ENCODE results near the gene ITPR2. TPM values are rescaled to one million over a fixed set of nuclear protein-coding genes. Genes with fewer than 3 reads are reported as not detected.

Gene ITPR2
- total RNA-seq, 1 experiment from 2014 or later: 14.3 TPM

- no peak overlapping the region for H3K4me3 Mint-ChIP-seq (ENCODE audit: unreplicated experiment)
- H3K4me1 Mint-ChIP-seq (ENCODE audit: insufficient read depth, unreplicated experiment): no peaks in the 10 kb centered on the region
- TF ChIP-seq CTCF (IDR thresholded peaks at IDR 0.05; ENCODE audit: unreplicated experiment): no peak
- BruUV-seq (replicated peaks): no TSS peak
- no peak overlapping the region for H3K27ac Mint-ChIP-seq (ENCODE audit: low read depth, unreplicated experiment)
- CTCF ChIA-PET: no interaction called here
- H3K9me3 Mint-ChIP-seq (ENCODE audit: unreplicated experiment): no peaks in the 10 kb centered on the region
- DNase-seq (ENCODE audit: unreplicated experiment): no peak
- H3K27me3 Mint-ChIP-seq (ENCODE audit: insufficient read depth, unreplicated experiment): no peaks in the 10 kb centered on the region
- POLR2A ChIA-PET: no interaction called here
- intact Hi-C loops (cut with micrococcal nuclease): no loop called here
- no peaks in the 10 kb centered on the region for H3K36me3 Mint-ChIP-seq (ENCODE audit: insufficient read depth, unreplicated experiment)
Measured at GRCh38 chr12:26338586-26339572, 494.1 kb downstream of the ITPR2 start.

- H3K4me1 Mint-ChIP-seq (ENCODE audit: insufficient read depth, unreplicated experiment): no peaks in the 10 kb centered on the region
- intact Hi-C loops (cut with micrococcal nuclease): no loop called here
- H3K9me3 Mint-ChIP-seq (ENCODE audit: unreplicated experiment): no peaks in the 10 kb centered on the region
- no TSS peak for BruUV-seq (replicated peaks)
- H3K4me3 Mint-ChIP-seq (ENCODE audit: unreplicated experiment): no peak overlapping the region
- H3K27ac Mint-ChIP-seq (ENCODE audit: low read depth, unreplicated experiment): no peak overlapping the region
- CTCF ChIA-PET: interaction anchor here (0.5 kb wide), 1 partner anchor 64 kb away, joined by 3 read pairs; no protein-coding TSS in a partner anchor
- H3K27me3 Mint-ChIP-seq (ENCODE audit: insufficient read depth, unreplicated experiment): no peaks in the 10 kb centered on the region
- no peak for TF ChIP-seq CTCF (IDR thresholded peaks at IDR 0.05; ENCODE audit: unreplicated experiment)
- POLR2A ChIA-PET: interaction anchor here (0.6 kb wide), 1 partner anchor 667 kb away, joined by 3 read pairs; no protein-coding TSS in a partner anchor
- DNase-seq (ENCODE audit: unreplicated experiment): no peak
- no peaks in the 10 kb centered on the region for H3K36me3 Mint-ChIP-seq (ENCODE audit: insufficient read depth, unreplicated experiment)
Measured at GRCh38 chr12:26335651-26336050, 497.3 kb downstream of the ITPR2 start.

GRCh38 chr12:26334621-26335124 is 498.3 kb downstream of the ITPR2 start:
- Mint-ChIP-seq H3K27me3 (ENCODE audit: insufficient read depth, unreplicated experiment) (no peaks in the 10 kb centered on the region), H3K4me1 (ENCODE audit: insufficient read depth, unreplicated experiment) (no peaks in the 10 kb centered on the region), H3K27ac (ENCODE audit: low read depth, unreplicated experiment) (no peak overlapping the region), H3K9me3 (ENCODE audit: unreplicated experiment) (no peaks in the 10 kb centered on the region), H3K4me3 (ENCODE audit: unreplicated experiment) (no peak overlapping the region), H3K36me3 (ENCODE audit: insufficient read depth, unreplicated experiment) (no peaks in the 10 kb centered on the region)
- no TSS peak for BruUV-seq (replicated peaks)
- intact Hi-C loops (cut with micrococcal nuclease): no loop called here
- no peak for DNase-seq (ENCODE audit: unreplicated experiment)
- TF ChIP-seq CTCF (IDR thresholded peaks at IDR 0.05; ENCODE audit: unreplicated experiment): no peak
- ChIA-PET CTCF (no interaction called here), POLR2A (no interaction called here)

- DNase-seq (ENCODE audit: unreplicated experiment): no peak
- no peaks in the 10 kb centered on the region for H3K36me3 Mint-ChIP-seq (ENCODE audit: insufficient read depth, unreplicated experiment)
- no peak overlapping the region for H3K4me3 Mint-ChIP-seq (ENCODE audit: unreplicated experiment)
- no peaks in the 10 kb centered on the region for H3K27me3 Mint-ChIP-seq (ENCODE audit: insufficient read depth, unreplicated experiment)
- ChIA-PET CTCF (interaction anchor here (1.1 kb wide), 1 partner anchor 14 kb away, joined by 3 read pairs; no protein-coding TSS in a partner anchor), POLR2A (no interaction called here)
- BruUV-seq (replicated peaks): no TSS peak
- H3K4me1 Mint-ChIP-seq (ENCODE audit: insufficient read depth, unreplicated experiment): no peaks in the 10 kb centered on the region
- no peak overlapping the region for H3K27ac Mint-ChIP-seq (ENCODE audit: low read depth, unreplicated experiment)
- TF ChIP-seq CTCF (IDR thresholded peaks at IDR 0.05; ENCODE audit: unreplicated experiment): no peak
- no peaks in the 10 kb centered on the region for H3K9me3 Mint-ChIP-seq (ENCODE audit: unreplicated experiment)
- intact Hi-C loops (cut with micrococcal nuclease): no loop called here
Measured at GRCh38 chr12:26331960-26332359, 501.0 kb downstream of the ITPR2 start.
